Measurements from ENCODE around the gene MOV10. TPM values are rescaled to one million over a fixed set of nuclear protein-coding genes. Genes with fewer than 3 reads are reported as not detected.

Gene MOV10
- total and polyA plus RNA-seq, 10 of the 15 experiments (the other 5 are each of a cell fraction or from before 2014, with no cell fraction given) = 21.0 to 80.3 (median 49.8) TPM

- TF ChIP-seq CEBPZ (IDR thresholded peaks at IDR 0.05; ENCODE audit: low read depth, low read length) (no peak), BHLHE40 (IDR thresholded peaks at IDR 0.05; ENCODE audit: borderline replicate concordance in 1 of 2, low read depth in 2 of 2, low read length in 1 of 2) (no peak), KAT2A (conservative IDR thresholded peaks at IDR 0.05; ENCODE audit: control insufficient read depth, low read depth, low read length) (no peak), HDAC2 (IDR thresholded peaks at IDR 0.05) (no peak), DPF2 (IDR thresholded peaks at IDR 0.05) (no peak)
Measured at GRCh38 chr1:112692681-112693080, 18.2 kb downstream of the MOV10 start (continued).

DNA sequence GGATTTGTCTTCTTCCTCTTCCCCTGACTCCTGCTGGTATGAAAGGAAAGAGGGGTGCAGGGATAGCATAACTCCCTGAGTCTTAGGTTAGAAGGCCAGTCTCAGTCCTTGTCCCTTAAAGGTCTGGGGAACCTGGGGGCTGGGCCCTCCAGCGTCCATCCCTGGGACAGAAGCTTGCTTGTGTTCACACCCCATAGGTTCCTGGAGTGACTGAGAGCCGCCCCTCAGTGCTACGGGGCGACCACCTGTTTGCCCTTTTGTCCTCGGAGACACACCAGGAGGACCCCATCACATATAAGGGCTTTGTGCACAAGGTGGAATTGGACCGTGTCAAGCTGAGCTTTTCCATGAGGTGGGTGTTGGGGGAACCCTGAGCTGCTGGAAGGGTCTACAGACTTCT is 19.4 kb downstream of the MOV10 start:
- CTCF ChIA-PET = no interaction called here
- no peak overlapping the region for H3K4me2 ChIP-seq (ENCODE audit: control insufficient read depth, insufficient read depth)
- no peak overlapping the region for H2AFZ ChIP-seq (ENCODE audit: control insufficient read depth, low read depth, low read length)
- no peak overlapping the region for H3K9ac ChIP-seq (ENCODE audit: control insufficient read depth, insufficient read depth, low read length)
- no peak overlapping the region for H3K4me3 ChIP-seq
- H3K27ac ChIP-seq (ENCODE audit: control insufficient read depth, insufficient read depth) = no peak overlapping the region
- H3K9me3 ChIP-seq (replicated peaks; ENCODE audit: control insufficient read depth, insufficient read depth, low read length) = no peaks in the 10 kb centered on the region
- H3K36me3 ChIP-seq (ENCODE audit: control insufficient read depth in 2 of 2, insufficient read depth in 2 of 2, low read length in 1 of 2) = peaks cover 10 to 17% of the 10 kb centered on the region in 2 experiments; a peak in 3 of 4 replicates
- H3K27me3 ChIP-seq (replicated peaks in 1 of 2; ENCODE audit: control insufficient read depth in 2 of 2, insufficient read depth in 2 of 2, low read length in 1 of 2) = no peaks in the 10 kb centered on the region
- POLR2A ChIA-PET = interaction anchor here (0.6 kb wide), 1 partner anchor 52 kb away, joined by 3 read pairs; no protein-coding TSS in a partner anchor
- DNase-seq (ENCODE audit: low read depth, low spot score) = no peak
- no peaks in the 10 kb centered on the region for H4K20me1 ChIP-seq (ENCODE audit: control insufficient read depth, insufficient read depth)
- WGBS (ENCODE audit: insufficient coverage, insufficient replicate concordance, low lambda C conversion rate, missing lambda C conversion rate) = 78% methylated on average over 6 of the region's 6 CpGs
- BruUV-seq (replicated peaks) = no TSS peak
- intact Hi-C loops (cut with micrococcal nuclease; ENCODE audit: unreplicated experiment) = no loop called here
- RAD21 ChIA-PET (ENCODE audit: unreplicated experiment) = no interaction called here
- ATAC-seq = no peak
- SMC1A ChIA-PET (ENCODE audit: uncharacterized antibody, unreplicated experiment) = no interaction called here
- FAIRE-seq = no peak
- H3K79me2 ChIP-seq (ENCODE audit: control insufficient read depth, insufficient read depth, low read length) = no peaks in the 10 kb centered on the region
- TF ChIP-seq FOXK2 (IDR thresholded peaks at IDR 0.05) (no peak), E2F4 (IDR thresholded peaks at IDR 0.05; ENCODE audit: low read depth, low read length) (no peak), ETV6 (conservative IDR thresholded peaks at IDR 0.05 in 1 of 2, IDR thresholded peaks at IDR 0.05 in 1 of 2; ENCODE audit: borderline replicate concordance in 1 of 2, low read depth in 1 of 2) (no peak), IKZF1 (conservative IDR thresholded peaks at IDR 0.05) (no peak), NFIC (IDR thresholded peaks at IDR 0.05; ENCODE audit: low read depth, low read length) (no peak), MTA3 (IDR thresholded peaks at IDR 0.05; ENCODE audit: borderline replicate concordance, low read length) (no peak), RFX5 (IDR thresholded peaks at IDR 0.05; ENCODE audit: low read depth, low read length) (no peak)
- TF ChIP-seq, protein P1, sequence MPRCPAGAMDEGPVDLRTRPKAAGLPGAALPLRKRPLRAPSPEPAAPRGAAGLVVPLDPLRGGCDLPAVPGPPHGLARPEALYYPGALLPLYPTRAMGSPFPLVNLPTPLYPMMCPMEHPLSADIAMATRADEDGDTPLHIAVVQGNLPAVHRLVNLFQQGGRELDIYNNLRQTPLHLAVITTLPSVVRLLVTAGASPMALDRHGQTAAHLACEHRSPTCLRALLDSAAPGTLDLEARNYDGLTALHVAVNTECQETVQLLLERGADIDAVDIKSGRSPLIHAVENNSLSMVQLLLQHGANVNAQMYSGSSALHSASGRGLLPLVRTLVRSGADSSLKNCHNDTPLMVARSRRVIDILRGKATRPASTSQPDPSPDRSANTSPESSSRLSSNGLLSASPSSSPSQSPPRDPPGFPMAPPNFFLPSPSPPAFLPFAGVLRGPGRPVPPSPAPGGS (IDR thresholded peaks at IDR 0.05; ENCODE audit: borderline replicate concordance, insufficient read depth, low read depth, low read length, poor library complexity, severe bottlenecking) = no peak
- in situ Hi-C loops (cut with MboI) = no loop called here
- no peaks in the 10 kb centered on the region for H3K4me1 ChIP-seq (ENCODE audit: control insufficient read depth, insufficient read depth, low read length)

Data from GM12878 (cell line).